H1 (cell line): Measurements from ENCODE around the gene COL6A2. TPM values are rescaled to one million over a fixed set of nuclear protein-coding genes. Genes with fewer than 3 reads are reported as not detected.

Source experiments
- CEBPB ChIP-seq: IDR thresholded peaks from 2 replicates; pipeline ENCODE4 v1.6.1; 2012; ENCODE audit warnings: low read depth, low read length
- E2F6 ChIP-seq: IDR thresholded peaks from 2 replicates; pipeline ENCODE4 v1.6.1; 2012; ENCODE audit warnings: inconsistent platforms
- SRF ChIP-seq: IDR thresholded peaks from 2 replicates; pipeline ENCODE4 v1.6.1; 2011; ENCODE audit warnings: mild to moderate bottlenecking, low read depth, low read length, moderate library complexity
- TBP ChIP-seq: IDR thresholded peaks from 2 replicates; pipeline ENCODE4 v1.6.1; 2011; ENCODE audit warnings: low read depth, low read length, improper control_type of control experiment
- polyA plus RNA-seq, 7 experiments: library from polyadenylated mRNA; depleted of rRNA in 3 of 7; stranded (reverse) in 5 of 7; unstranded in 2 of 7; fragments of >200 nt in 5 of 7; fragments of 200-250 nt in 2 of 7; gene quantifications; 1 replicate in 5 of 7; 2 replicates in 1 of 7; 4 replicates in 1 of 7; pipeline versions ENCODE4 v1.2.1 to v1.2.3, GENCODE V29; 2011 to 2013; ENCODE audit warnings: missing spikeins in 2 of 7, mixed read lengths in 2 of 7
- total RNA-seq: library from RNA; stranded (reverse); fragmentation: NEBNext Ultra II Directional; extraction: Animal tissue kit (Norgen Biotek cat#: 25700); gene quantifications from 2 replicates; pipeline ENCODE4 v1.2.1, GENCODE V29; 2021

COL6A2 gene
- total and polyA plus RNA-seq, 2 of the 8 experiments (the other 6 are each of a cell fraction or from before 2014, with no cell fraction given): 60.1 to 62.7 TPM

- TF ChIP-seq E2F6 (no peak), TBP (no peak), CEBPB (no peak), SRF (no peak)
Measured at GRCh38 chr21:46060596-46061061, 37.3 kb upstream of the COL6A2 start (continued).
